ENCODE data around the gene DIP2B.

Gene DIP2B

GRCh38 chr12:50611021-50611744 is 106.4 kb downstream of the DIP2B start:
- in situ Hi-C loops (cut with MboI; ENCODE audit: low sequenced_read_pairs): no loop called here

GRCh38 chr12:50612882-50613281 is 108.1 kb downstream of the DIP2B start:
- in situ Hi-C loops (cut with MboI; ENCODE audit: low sequenced_read_pairs): no loop called here

- in situ Hi-C loops (cut with MboI; ENCODE audit: low sequenced_read_pairs): no loop called here
Measured at GRCh38 chr12:50613463-50613862, 108.7 kb downstream of the DIP2B start.

- in situ Hi-C loops (cut with MboI; ENCODE audit: low sequenced_read_pairs): no loop called here
Measured at GRCh38 chr12:50614167-50614759, 109.5 kb downstream of the DIP2B start.

GRCh38 chr12:50615145-50615906 is 110.5 kb downstream of the DIP2B start:
- in situ Hi-C loops (cut with MboI; ENCODE audit: low sequenced_read_pairs): no loop called here

GRCh38 chr12:50615907-50616296 is 111.1 kb downstream of the DIP2B start:
- in situ Hi-C loops (cut with MboI; ENCODE audit: low sequenced_read_pairs): no loop called here

GRCh38 chr12:50617657-50618056 is 112.9 kb downstream of the DIP2B start:
- in situ Hi-C loops (cut with MboI; ENCODE audit: low sequenced_read_pairs): no loop called here

GRCh38 chr12:50618864-50619609 is 114.3 kb downstream of the DIP2B start:
- in situ Hi-C loops (cut with MboI; ENCODE audit: low sequenced_read_pairs): no loop called here

- in situ Hi-C loops (cut with MboI; ENCODE audit: low sequenced_read_pairs): no loop called here
Measured at GRCh38 chr12:50619610-50619958, 114.8 kb downstream of the DIP2B start.

GRCh38 chr12:50620109-50620977 is 115.6 kb downstream of the DIP2B start:
- in situ Hi-C loops (cut with MboI; ENCODE audit: low sequenced_read_pairs): no loop called here

- in situ Hi-C loops (cut with MboI; ENCODE audit: low sequenced_read_pairs): no loop called here
Measured at GRCh38 chr12:50620978-50621360, 116.2 kb downstream of the DIP2B start.

GRCh38 chr12:50621399-50622300 is 116.9 kb downstream of the DIP2B start:
- in situ Hi-C loops (cut with MboI; ENCODE audit: low sequenced_read_pairs): no loop called here

- in situ Hi-C loops (cut with MboI; ENCODE audit: low sequenced_read_pairs): no loop called here
Measured at GRCh38 chr12:50625029-50625925, 120.5 kb downstream of the DIP2B start.

- in situ Hi-C loops (cut with MboI; ENCODE audit: low sequenced_read_pairs): no loop called here
Measured at GRCh38 chr12:50626026-50626425, 121.2 kb downstream of the DIP2B start.

- in situ Hi-C loops (cut with MboI; ENCODE audit: low sequenced_read_pairs): no loop called here
Measured at GRCh38 chr12:50627491-50627890, 122.7 kb downstream of the DIP2B start.

- in situ Hi-C loops (cut with MboI; ENCODE audit: low sequenced_read_pairs): no loop called here
Measured at GRCh38 chr12:50628394-50628793, 123.6 kb downstream of the DIP2B start.

GRCh38 chr12:50633955-50634354 is 129.2 kb downstream of the DIP2B start:
- in situ Hi-C loops (cut with MboI; ENCODE audit: low sequenced_read_pairs): no loop called here

- in situ Hi-C loops (cut with MboI; ENCODE audit: low sequenced_read_pairs): no loop called here
Measured at GRCh38 chr12:50634379-50634778, 129.6 kb downstream of the DIP2B start.

Data from HL-60/S4 (cell line).